ENCODE data around the gene DUOX2. TPM values are rescaled to one million over a fixed set of nuclear protein-coding genes. Genes with fewer than 3 reads are reported as not detected.

DUOX2 gene
- total and polyA plus RNA-seq, 2 donors = 0.05 to 0.37 TPM

DNA sequence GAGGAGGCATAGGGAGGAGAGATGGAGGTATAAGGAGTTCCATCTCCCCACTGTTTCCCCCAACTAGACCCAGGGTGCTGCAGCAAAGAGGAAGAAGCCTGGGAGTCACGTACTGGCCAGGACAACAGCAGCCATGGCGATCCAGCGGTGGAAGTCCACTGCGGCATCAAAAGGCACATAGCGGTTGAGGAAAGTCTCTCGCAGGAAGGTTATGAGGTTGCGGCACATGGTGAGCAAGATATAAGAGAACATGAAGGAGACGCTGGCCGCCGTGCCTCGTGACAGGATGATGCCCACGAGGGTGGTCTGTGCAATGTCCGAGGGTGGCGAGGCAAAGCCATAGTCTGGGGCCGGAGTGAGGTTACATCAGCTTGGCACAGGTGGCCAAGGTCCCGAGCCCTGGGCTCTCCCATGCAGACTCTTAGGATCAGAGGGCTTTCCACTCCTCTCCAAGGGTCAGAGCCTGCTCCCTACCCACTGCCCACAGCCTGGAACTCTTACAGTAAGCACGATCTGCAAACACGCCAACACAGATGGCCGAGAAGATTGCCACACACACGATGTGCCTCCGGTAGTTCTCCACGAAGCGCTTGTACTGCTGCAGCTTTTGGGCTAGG lies 14.3 kb downstream of the DUOX2 start:
- no peaks in the 10 kb centered on the region for H3K9me3 ChIP-seq (ENCODE audit: control insufficient read depth in 2 of 2, insufficient read depth in 1 of 2, low read length in 1 of 2)
- WGBS = 91% methylated on average over 23 of the region's 23 CpGs
- H3K27ac ChIP-seq (ENCODE audit: low read depth in 1 of 2, low read length in 1 of 2) = no peak overlapping the region
- no peaks in the 10 kb centered on the region for H3K4me1 ChIP-seq (ENCODE audit: control insufficient read depth in 2 of 2, insufficient read depth in 2 of 2, low read length in 2 of 2)
- H3K4me3 ChIP-seq (ENCODE audit: low read length in 2 of 2) = no peak overlapping the region
- DNase-seq (ENCODE audit: low read depth in 6 of 9, low spot score in 9 of 9) = no peak
- no peaks in the 10 kb centered on the region for H3K36me3 ChIP-seq (ENCODE audit: control insufficient read depth in 2 of 2, insufficient read depth in 2 of 2, low read length in 1 of 2)
- H3K27me3 ChIP-seq (ENCODE audit: control insufficient read depth in 2 of 2, insufficient read depth in 1 of 2, low read length in 1 of 2) = peaks cover 0 to 7% of the 10 kb centered on the region in 2 donors

DNA sequence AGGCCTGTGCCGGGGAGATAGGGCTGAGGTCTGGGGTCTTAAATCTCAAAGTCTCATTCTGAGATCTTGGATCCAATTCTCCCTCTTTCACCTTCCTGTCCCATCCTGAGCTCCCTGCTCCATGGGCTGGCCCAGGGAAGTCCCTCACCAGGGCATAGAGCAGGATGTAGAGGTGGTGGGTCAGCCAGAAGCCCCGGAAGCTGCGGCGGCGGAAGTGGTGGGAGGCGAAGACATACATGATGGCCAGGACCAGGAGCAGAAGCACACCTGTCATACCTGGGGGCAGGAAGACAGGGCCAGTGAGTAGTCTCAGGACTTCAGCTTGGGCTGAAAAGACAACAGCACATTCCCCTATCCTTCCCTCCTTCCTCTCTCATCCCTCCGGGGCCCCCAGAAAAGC lies 16.5 kb downstream of the DUOX2 start:
- Histone ChIP-seq H3K27me3 (ENCODE audit: control insufficient read depth in 2 of 2, insufficient read depth in 1 of 2, low read length in 1 of 2) (peaks cover 0 to 4% of the 10 kb centered on the region in 2 donors), H3K27ac (ENCODE audit: low read depth in 1 of 2, low read length in 1 of 2) (no peak overlapping the region), H3K4me3 (ENCODE audit: low read length in 2 of 2) (no peak overlapping the region), H3K36me3 (ENCODE audit: control insufficient read depth in 2 of 2, insufficient read depth in 2 of 2, low read length in 1 of 2) (no peaks in the 10 kb centered on the region), H3K9me3 (ENCODE audit: control insufficient read depth in 2 of 2, insufficient read depth in 1 of 2, low read length in 1 of 2) (no peaks in the 10 kb centered on the region), H3K4me1 (ENCODE audit: control insufficient read depth in 2 of 2, insufficient read depth in 2 of 2, low read length in 2 of 2) (no peaks in the 10 kb centered on the region)
- DNase-seq (ENCODE audit: low read depth in 6 of 9, low spot score in 9 of 9) = no peak
- WGBS = 97% methylated on average over 7 of the region's 7 CpGs

DNA sequence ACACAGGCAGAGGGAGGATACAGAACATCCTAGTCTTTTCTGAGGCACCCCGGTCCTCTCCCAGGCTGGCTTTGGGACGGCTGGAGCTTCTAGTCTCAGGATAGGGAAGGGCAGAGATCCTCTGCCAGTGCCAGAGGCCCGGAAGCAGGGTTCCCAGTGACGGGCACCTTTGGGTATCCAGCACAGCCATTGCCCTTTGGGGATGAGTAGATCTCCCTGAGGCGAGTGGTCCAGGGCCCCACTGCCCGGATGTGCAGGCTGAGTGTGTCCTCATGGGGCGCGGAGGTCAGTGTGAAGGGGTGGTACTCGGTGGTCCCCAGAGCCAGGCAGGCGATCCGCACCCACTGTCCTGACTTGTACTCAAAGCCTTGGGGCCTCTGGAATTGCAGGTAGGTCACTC lies 18.3 kb downstream of the DUOX2 start:
- no peaks in the 10 kb centered on the region for H3K36me3 ChIP-seq (ENCODE audit: control insufficient read depth in 2 of 2, insufficient read depth in 2 of 2, low read length in 1 of 2)
- no peak overlapping the region for H3K4me3 ChIP-seq (ENCODE audit: low read length in 2 of 2)
- H3K9me3 ChIP-seq (ENCODE audit: control insufficient read depth in 2 of 2, insufficient read depth in 1 of 2, low read length in 1 of 2) = no peaks in the 10 kb centered on the region
- no peak for DNase-seq (ENCODE audit: low read depth in 6 of 9, low spot score in 9 of 9)
- H3K27ac ChIP-seq (ENCODE audit: low read depth in 1 of 2, low read length in 1 of 2) = no peak overlapping the region
- H3K27me3 ChIP-seq (ENCODE audit: control insufficient read depth in 2 of 2, insufficient read depth in 1 of 2, low read length in 1 of 2) = peaks cover 2 to 4% of the 10 kb centered on the region in 2 donors
- WGBS = 96% methylated on average over 11 of the region's 11 CpGs
- no peaks in the 10 kb centered on the region for H3K4me1 ChIP-seq (ENCODE audit: control insufficient read depth in 2 of 2, insufficient read depth in 2 of 2, low read length in 2 of 2)

DNA sequence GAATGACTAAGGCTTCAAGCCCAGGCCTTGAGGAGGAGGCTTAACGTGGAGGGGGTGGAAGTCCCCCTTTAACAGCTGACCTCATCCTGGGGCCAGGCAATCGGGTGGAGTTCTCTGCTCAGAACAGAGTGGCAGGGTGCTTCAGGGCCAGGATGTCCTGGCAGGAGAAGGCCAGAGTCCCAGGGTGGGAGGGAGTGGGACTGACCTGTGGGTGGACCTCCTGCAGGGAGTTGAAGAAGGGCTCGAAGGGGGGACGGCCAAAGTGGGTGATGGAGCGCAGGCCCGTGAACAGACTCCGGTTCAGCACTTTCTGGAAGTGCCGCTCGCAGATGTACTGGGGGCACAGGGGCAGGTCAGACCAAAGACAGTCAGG lies 19.6 kb downstream of the DUOX2 start:
- H3K27ac ChIP-seq (ENCODE audit: low read depth in 1 of 2, low read length in 1 of 2) = no peak overlapping the region
- no peaks in the 10 kb centered on the region for H3K4me1 ChIP-seq (ENCODE audit: control insufficient read depth in 2 of 2, insufficient read depth in 2 of 2, low read length in 2 of 2)
- H3K27me3 ChIP-seq (ENCODE audit: control insufficient read depth in 2 of 2, insufficient read depth in 1 of 2, low read length in 1 of 2) = peaks cover 2% of the 10 kb centered on the region in 2 donors
- no peaks in the 10 kb centered on the region for H3K9me3 ChIP-seq (ENCODE audit: control insufficient read depth in 2 of 2, insufficient read depth in 1 of 2, low read length in 1 of 2)
- 92% methylated on average over 9 of the region's 9 CpGs for WGBS
- no peak overlapping the region for H3K4me3 ChIP-seq (ENCODE audit: low read length in 2 of 2)
- DNase-seq (ENCODE audit: low read depth in 6 of 9, low spot score in 9 of 9) = no peak
- H3K36me3 ChIP-seq (ENCODE audit: control insufficient read depth in 2 of 2, insufficient read depth in 2 of 2, low read length in 1 of 2) = no peaks in the 10 kb centered on the region

DNA sequence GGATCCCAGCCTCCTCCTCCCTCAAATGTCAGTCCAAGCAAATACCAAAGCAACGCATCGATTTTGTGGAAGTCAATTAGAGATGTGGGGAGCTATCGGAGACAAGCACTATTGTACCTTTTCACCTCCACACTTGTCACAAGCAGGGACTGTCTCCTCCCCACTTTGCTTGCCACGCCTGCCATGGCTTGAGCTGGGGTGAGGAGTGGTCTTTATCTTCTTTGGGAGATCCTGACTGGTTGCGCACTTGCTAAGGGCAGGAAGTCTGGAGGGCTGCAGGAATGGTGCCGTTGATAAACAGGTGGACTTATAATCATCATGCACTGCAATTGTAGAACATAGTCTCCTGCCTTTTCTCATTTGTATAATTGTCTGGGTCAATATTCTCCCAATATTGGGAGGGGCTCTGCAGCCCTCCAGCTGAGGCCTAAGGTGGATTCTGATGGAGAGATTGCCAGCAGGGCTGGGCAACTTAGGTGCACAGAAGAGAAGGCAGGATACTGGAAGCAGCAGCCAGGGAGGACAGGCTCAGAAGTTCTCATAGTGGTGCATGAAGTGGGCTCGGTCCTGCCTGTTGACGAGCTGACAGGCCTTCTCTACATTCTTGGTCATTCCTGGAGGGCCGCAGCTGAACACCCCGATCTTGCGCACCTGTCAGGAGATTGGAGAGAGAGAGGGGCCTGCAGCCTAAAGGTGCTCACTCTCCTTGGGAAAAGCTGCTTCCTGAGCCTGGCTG lies 20.2 kb downstream of the DUOX2 start:
- no peak overlapping the region for H3K27ac ChIP-seq (ENCODE audit: low read depth in 1 of 2, low read length in 1 of 2)
- DNase-seq (ENCODE audit: low read depth in 6 of 9, low spot score in 9 of 9) = no peak
- H3K9me3 ChIP-seq (ENCODE audit: control insufficient read depth in 2 of 2, insufficient read depth in 1 of 2, low read length in 1 of 2) = no peaks in the 10 kb centered on the region
- no peaks in the 10 kb centered on the region for H3K36me3 ChIP-seq (ENCODE audit: control insufficient read depth in 2 of 2, insufficient read depth in 2 of 2, low read length in 1 of 2)
- no peak overlapping the region for H3K4me3 ChIP-seq (ENCODE audit: low read length in 2 of 2)
- H3K4me1 ChIP-seq (ENCODE audit: control insufficient read depth in 2 of 2, insufficient read depth in 2 of 2, low read length in 2 of 2) = no peaks in the 10 kb centered on the region
- WGBS = 95% methylated on average over 11 of the region's 11 CpGs
- peaks cover 2 to 3% of the 10 kb centered on the region in 2 donors for H3K27me3 ChIP-seq (ENCODE audit: control insufficient read depth in 2 of 2, insufficient read depth in 1 of 2, low read length in 1 of 2)

DNA sequence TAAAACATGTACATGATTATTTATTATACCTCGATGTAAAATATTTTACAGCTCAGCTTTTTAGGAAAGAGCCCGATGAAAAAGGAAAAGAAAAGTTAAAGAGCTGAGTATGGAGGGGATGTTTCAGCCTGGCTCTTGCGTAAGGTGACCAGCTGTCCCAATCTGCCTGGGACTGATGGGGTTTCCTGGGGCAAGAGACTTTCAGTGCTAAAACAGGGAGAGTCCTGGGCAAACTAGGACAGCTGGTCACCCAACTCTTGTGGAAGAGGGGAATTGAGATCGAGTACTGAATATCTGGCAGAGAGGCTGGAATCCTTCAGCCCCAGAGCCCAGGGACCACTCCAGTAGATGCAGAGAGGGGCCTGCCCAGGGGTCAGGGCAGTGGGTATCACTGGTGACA lies 21.0 kb downstream of the DUOX2 start:
- DNase-seq (ENCODE audit: low read depth in 6 of 9, low spot score in 9 of 9) = no peak
- H3K4me3 ChIP-seq (ENCODE audit: low read length in 2 of 2) = no peak overlapping the region
- H3K27me3 ChIP-seq (ENCODE audit: control insufficient read depth in 2 of 2, insufficient read depth in 1 of 2, low read length in 1 of 2) = peaks cover 2 to 7% of the 10 kb centered on the region in 2 donors
- no peaks in the 10 kb centered on the region for H3K36me3 ChIP-seq (ENCODE audit: control insufficient read depth in 2 of 2, insufficient read depth in 2 of 2, low read length in 1 of 2)
- no peaks in the 10 kb centered on the region for H3K9me3 ChIP-seq (ENCODE audit: control insufficient read depth in 2 of 2, insufficient read depth in 1 of 2, low read length in 1 of 2)
- no peaks in the 10 kb centered on the region for H3K4me1 ChIP-seq (ENCODE audit: control insufficient read depth in 2 of 2, insufficient read depth in 2 of 2, low read length in 2 of 2)
- no peak overlapping the region for H3K27ac ChIP-seq (ENCODE audit: low read depth in 1 of 2, low read length in 1 of 2)
- 96% methylated on average over 4 of the region's 4 CpGs for WGBS

DNA sequence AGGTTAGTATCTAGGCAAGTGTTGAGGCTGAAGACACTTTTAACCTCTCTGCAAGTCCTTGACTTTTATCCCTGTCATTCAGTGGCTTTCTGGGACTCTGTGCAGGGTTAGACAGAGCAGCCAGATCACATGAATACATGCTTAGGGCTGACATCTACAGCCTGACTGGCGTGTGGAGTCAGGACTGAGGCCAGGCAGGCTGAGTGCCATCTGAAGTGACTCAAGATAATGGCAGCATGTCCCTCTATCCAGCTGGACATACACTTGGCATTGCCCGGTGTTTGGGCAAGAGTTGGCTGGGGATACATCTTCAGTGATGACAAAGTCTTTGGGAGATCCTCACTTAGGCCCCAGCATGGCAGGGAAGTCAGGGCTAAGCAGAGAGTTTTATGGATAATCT lies 22.4 kb downstream of the DUOX2 start:
- H3K27me3 ChIP-seq (ENCODE audit: control insufficient read depth in 2 of 2, insufficient read depth in 1 of 2, low read length in 1 of 2) = peaks cover 2 to 7% of the 10 kb centered on the region in 2 donors
- H3K27ac ChIP-seq (ENCODE audit: low read depth in 1 of 2, low read length in 1 of 2) = no peak overlapping the region
- H3K36me3 ChIP-seq (ENCODE audit: control insufficient read depth in 2 of 2, insufficient read depth in 2 of 2, low read length in 1 of 2) = no peaks in the 10 kb centered on the region
- no peaks in the 10 kb centered on the region for H3K4me1 ChIP-seq (ENCODE audit: control insufficient read depth in 2 of 2, insufficient read depth in 2 of 2, low read length in 2 of 2)
- no peak overlapping the region for H3K4me3 ChIP-seq (ENCODE audit: low read length in 2 of 2)
- 95% methylated on average over 2 of the region's 2 CpGs for WGBS
- no peaks in the 10 kb centered on the region for H3K9me3 ChIP-seq (ENCODE audit: control insufficient read depth in 2 of 2, insufficient read depth in 1 of 2, low read length in 1 of 2)
- no peak for DNase-seq (ENCODE audit: low read depth in 6 of 9, low spot score in 9 of 9)

DNA sequence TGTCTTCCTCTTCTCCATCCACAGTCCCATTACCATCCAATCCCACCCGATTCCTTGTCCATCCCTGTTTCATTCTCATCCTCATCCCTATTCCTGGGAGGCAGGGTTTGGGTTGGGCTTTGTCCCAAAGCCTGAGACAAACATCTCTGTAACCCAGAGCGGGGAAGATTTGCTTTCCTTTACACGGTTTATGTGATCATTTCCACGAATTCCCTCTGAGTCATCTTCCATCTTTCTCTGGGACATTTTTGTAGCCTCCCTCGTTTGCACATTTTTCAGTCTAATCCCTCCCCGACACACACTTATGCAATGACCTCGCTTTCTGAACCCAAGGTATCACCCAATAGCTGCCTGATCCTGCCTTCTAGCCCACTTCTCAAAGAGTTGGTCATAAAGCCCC lies 22.8 kb downstream of the DUOX2 start:
- WGBS = 74% methylated on average over 7 of the region's 7 CpGs
- peaks cover 2 to 7% of the 10 kb centered on the region in 2 donors for H3K27me3 ChIP-seq (ENCODE audit: control insufficient read depth in 2 of 2, insufficient read depth in 1 of 2, low read length in 1 of 2)
- no peak for DNase-seq (ENCODE audit: low read depth in 6 of 9, low spot score in 9 of 9)
- H3K36me3 ChIP-seq (ENCODE audit: control insufficient read depth in 2 of 2, insufficient read depth in 2 of 2, low read length in 1 of 2) = no peaks in the 10 kb centered on the region
- H3K4me1 ChIP-seq (ENCODE audit: control insufficient read depth in 2 of 2, insufficient read depth in 2 of 2, low read length in 2 of 2) = no peaks in the 10 kb centered on the region
- H3K9me3 ChIP-seq (ENCODE audit: control insufficient read depth in 2 of 2, insufficient read depth in 1 of 2, low read length in 1 of 2) = no peaks in the 10 kb centered on the region
- H3K27ac ChIP-seq (ENCODE audit: low read depth in 1 of 2, low read length in 1 of 2) = no peak overlapping the region
- H3K4me3 ChIP-seq (ENCODE audit: low read length in 2 of 2) = no peak overlapping the region

DNA sequence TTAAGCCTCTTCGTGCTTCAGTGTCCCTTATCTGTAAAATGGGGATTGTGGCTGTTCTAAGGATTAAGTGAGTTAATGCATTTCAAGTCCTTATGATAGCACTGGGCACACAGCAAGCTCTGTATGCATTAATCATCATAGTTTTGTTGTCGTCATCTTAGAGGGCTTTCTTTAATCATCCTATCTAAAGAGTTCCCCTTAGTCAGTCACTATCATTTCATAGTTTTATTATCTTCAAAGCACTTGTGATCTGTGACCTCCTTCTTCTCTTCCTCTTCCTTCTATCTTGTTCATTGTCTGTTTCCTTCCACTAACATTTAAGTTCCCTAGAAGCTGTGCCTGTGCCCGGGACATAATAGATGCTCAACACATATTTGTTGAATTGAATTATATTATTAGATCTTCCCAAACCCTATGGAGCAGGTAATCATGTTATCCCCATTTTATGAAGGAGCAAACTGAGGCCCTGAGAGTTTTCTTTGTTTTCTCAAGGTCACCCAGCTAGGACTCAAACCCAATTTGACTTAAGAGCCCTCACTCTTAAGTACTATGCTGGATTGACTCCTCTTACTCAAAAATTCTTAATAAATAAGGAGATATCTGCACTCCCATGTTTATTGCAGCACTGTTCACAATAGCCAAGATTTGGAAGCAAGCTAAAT lies 24.1 kb downstream of the DUOX2 start:
- no peak overlapping the region for H3K4me3 ChIP-seq (ENCODE audit: low read length in 2 of 2)
- no peaks in the 10 kb centered on the region for H3K9me3 ChIP-seq (ENCODE audit: control insufficient read depth in 2 of 2, insufficient read depth in 1 of 2, low read length in 1 of 2)
- no peak overlapping the region for H3K27ac ChIP-seq (ENCODE audit: low read depth in 1 of 2, low read length in 1 of 2)
- H3K27me3 ChIP-seq (ENCODE audit: control insufficient read depth in 2 of 2, insufficient read depth in 1 of 2, low read length in 1 of 2) = peaks cover 2 to 7% of the 10 kb centered on the region in 2 donors
- no peaks in the 10 kb centered on the region for H3K4me1 ChIP-seq (ENCODE audit: control insufficient read depth in 2 of 2, insufficient read depth in 2 of 2, low read length in 2 of 2)
- WGBS = 84% methylated on average over 3 of the region's 3 CpGs
- H3K36me3 ChIP-seq (ENCODE audit: control insufficient read depth in 2 of 2, insufficient read depth in 2 of 2, low read length in 1 of 2) = no peaks in the 10 kb centered on the region
- DNase-seq (ENCODE audit: low read depth in 6 of 9, low spot score in 9 of 9) = no peak
